Colon (tissue), 2 donors: ENCODE data around the gene ARFIP2.

Experiments used
- FAIRE-seq: peaks from 2 replicates; lab custom pipeline; 2012; peaks lifted over from hg19 to GRCh38; lab: Jason Lieb, UNC
- donor health status: control.
- donor health status: control.

Gene ARFIP2

GRCh38 chr11:6440906-6441358 lies 40.2 kb downstream of the ARFIP2 start, which contains the start of gene HPX:
HPX (minus strand) TSS chr11:6440987; CDS start chr11:6440963, 24 bp downstream.
- no peak for FAIRE-seq

GRCh38 chr11:6438979-6439571 lies 42.1 kb downstream of the ARFIP2 start:
- no peak for FAIRE-seq

GRCh38 chr11:6437993-6438392 lies 43.1 kb downstream of the ARFIP2 start:
- FAIRE-seq, result no peak

GRCh38 chr11:6437423-6437822 lies 43.7 kb downstream of the ARFIP2 start:
- FAIRE-seq, result no peak

- no peak for FAIRE-seq
These were observed 47.0 kb downstream of the ARFIP2 start for GRCh38 chr11:6433998-6434660.

- no peak for FAIRE-seq
These were observed 49.3 kb downstream of the ARFIP2 start for GRCh38 chr11:6431861-6432260.

GRCh38 chr11:6427516-6427915 lies 53.6 kb downstream of the ARFIP2 start:
- FAIRE-seq, result no peak
